GM19324 (cell line): ENCODE measurements around the gene IKZF1.

Experiments
- ATAC-seq: cut with Tn5 transposase; IDR thresholded peaks from one replicate; pipeline ENCODE4 v1.9.1; 2021; ENCODE audit warnings: mild to moderate bottlenecking, moderate library complexity; ENCODE audit not compliant: unreplicated experiment, low FRiP score

IKZF1 gene

GRCh38 chr7:50428911-50429310 lies 124.4 kb downstream of the IKZF1 start:
- no peak for ATAC-seq

- no peak for ATAC-seq
These were observed 126.8 kb downstream of the IKZF1 start for GRCh38 chr7:50431316-50431715.

DNA sequence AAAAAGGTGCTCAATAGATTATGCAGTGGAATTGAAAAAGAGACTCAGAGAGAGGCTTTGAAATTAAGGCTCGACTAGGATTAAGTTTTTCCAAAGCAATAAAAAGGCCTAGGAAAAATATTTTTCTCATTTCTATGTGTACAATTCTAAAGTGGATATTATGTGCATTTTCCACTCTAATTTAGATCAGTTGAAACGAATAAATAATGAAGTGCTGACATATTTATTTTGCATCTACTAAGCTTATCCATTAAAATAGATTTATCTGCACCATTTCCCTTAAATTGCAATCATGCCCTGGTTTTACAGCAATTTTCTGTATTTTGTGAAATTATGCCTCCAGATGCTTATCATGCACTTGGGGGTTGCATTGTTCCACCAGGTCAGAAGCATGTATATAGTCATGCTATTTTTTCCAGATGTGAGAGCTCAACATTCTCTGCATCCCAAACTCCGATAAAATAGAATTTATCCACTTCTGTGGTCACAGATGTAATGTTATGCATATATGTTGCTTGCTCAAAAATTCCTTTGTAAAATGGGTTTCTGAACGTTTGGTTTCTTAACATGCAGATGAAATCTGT lies 127.3 kb downstream of the IKZF1 start:
- ATAC-seq, result no peak

DNA sequence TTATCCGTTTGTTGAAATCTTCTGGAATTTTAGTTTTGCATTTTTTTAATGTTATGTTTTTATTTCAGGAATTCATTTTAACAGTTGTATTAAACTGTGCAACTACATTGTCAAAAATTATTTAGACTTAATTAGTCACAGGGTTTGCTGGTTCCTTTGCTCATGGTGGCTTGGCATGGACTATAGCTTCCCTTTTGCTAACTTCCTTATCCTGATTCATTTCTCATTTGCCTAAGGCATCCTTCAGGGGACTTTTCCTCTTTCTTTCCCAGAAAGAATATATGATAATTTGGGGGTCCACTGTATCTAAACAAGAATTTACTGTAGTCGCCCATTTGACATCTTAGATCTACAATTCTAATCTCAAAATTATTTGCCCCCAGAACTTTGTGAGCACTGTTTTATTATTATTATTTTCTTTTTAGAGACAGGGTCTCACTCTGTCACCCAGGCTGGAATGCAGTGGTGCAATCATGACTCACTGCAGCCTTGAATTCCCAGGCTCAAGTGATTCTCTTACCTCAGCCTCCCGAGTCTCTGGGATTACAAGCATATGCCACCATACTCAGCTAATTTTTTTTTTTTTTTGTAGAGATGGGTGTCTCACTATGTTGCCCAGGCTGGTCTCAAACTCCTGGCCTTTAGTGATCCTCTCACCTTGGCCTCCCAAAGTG lies 131.8 kb downstream of the IKZF1 start:
- no peak for ATAC-seq

DNA sequence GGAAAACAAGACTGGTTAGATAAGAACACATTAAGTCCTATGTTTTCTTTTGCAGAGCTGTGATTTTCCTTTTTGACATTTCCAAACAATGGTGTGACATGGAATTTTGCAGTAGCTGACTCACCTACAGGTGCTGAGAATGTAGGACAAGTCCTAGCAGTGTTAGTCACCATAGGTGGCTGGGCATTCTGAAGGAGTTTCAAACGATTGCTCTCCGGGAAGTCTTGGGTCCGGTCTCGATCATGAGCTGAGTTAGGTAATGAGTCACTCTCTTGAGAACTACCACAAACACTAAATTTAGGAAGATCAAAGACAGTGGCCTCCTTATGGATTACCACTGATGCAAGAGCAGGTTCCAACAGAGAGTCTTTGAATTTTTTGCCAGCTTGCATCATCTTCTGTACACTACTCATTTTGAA lies 142.0 kb downstream of the IKZF1 start:
- no peak for ATAC-seq

- ATAC-seq, result no peak
These were observed 144.3 kb downstream of the IKZF1 start for GRCh38 chr7:50448823-50449222.

DNA sequence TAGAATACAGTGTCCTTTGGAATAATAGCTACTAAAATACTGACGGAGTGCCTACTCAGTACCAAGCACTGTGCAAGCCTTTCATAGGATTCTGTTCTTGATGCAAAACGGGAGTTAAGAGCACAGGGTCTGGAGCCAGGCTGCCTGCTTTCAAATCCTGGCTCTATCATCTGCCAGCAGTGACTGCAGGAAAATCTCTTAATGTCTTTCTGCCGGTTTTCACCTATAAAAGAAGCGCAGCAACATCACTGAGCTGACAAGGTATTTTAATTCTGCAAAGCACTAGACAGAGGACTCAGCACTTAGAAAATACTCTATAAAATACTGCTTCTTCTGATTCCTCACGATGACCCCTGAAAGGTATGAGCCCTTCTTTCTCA lies 145.0 kb downstream of the IKZF1 start:
- peak; percentile 2 for ATAC-seq

DNA sequence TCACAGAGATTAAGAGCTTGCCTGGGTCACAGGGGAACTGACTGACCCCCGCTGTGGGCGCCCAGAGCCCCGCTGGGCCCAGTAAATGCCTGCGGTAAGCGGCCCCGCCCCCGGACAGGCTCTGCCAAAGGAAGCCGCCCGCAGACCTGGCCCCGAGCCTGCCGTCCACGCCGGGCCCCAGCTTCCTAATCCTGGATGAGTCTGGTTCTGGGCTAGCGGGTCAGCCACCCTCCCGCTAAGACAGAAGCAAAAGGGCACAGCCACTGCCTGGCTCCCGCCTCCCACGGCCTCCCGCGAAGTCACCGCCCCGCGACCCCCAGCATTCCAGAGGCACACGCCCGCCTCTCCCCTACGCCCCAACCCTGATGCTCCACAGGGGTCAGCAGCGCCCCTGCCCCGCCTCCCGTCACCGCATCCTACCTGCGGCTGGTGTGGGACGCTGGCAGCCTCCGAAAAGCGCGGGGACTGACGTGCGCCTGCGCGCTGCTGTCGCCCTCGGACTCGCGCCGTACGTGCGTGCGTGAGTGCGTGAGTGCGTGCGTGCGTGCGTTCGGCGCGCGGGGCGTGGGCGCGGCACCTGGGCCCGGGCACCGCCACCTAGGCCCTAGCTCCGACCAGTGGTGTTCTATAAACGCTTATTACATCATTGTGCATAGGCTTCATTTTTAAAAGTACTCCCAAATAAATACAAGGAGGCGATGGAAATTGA lies 145.5 kb downstream of the IKZF1 start, which contains the start of gene FIGNL1:
Gene FIGNL1, minus strand, starts transcription at position 470 of the 709 bp plus-strand sequence. CDS start 3,063 bp downstream, outside the sequence.
- peak; percentile 96 for ATAC-seq

DNA sequence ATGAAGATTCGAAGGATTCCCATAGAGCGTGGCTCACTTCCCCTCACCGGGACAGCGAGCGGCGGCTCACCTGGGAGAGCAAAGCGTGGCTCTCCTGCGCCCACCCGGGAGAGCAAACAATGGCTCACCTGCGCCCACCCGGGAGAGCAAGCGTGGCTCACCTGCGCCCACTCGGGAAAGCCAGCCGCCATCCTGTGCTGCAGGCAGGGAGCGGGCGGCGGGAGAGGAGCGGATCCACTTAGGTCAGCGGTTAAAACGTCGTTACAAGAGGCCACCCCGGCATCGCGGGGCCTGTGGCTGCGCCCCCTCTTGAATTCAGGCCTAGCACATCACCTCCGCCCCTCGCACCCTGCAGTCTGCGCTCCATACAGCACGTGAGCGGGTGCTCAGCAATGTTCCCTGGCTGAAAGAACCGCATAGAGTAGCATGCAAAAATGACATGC lies 146.1 kb downstream of the IKZF1 start:
- ATAC-seq, result peak; percentile 9
